Coronary artery (tissue), 2 donors: Measurements from ENCODE around the gene SH3BGRL2.

ENCODE experiments used
- DNase-seq: peaks from one replicate; pipeline ENCODE4 v3.0.0-alpha.2; 2017; ENCODE audit warnings: low spot score
- H3K27ac ChIP-seq, 2 donors: fragments of 200-600 bp; sonication (generic); one replicate each; pipeline ENCODE4 v1.5.1; 2016 to 2019
- H3K4me3 ChIP-seq: fragments of 200-600 bp; sonication (generic); 2 replicates; pipeline ENCODE4 v1.5.1; 2016; ENCODE audit warnings: mild to moderate bottlenecking, moderate library complexity
- TF ChIP-seq, protein P1 (sequence below): fragments of 200-600 bp; sonication (generic); IDR thresholded peaks from one replicate; pipeline ENCODE4 v1.5.1; 2019; ENCODE audit warnings: antibody characterized with exemption

Gene SH3BGRL2

DNA sequence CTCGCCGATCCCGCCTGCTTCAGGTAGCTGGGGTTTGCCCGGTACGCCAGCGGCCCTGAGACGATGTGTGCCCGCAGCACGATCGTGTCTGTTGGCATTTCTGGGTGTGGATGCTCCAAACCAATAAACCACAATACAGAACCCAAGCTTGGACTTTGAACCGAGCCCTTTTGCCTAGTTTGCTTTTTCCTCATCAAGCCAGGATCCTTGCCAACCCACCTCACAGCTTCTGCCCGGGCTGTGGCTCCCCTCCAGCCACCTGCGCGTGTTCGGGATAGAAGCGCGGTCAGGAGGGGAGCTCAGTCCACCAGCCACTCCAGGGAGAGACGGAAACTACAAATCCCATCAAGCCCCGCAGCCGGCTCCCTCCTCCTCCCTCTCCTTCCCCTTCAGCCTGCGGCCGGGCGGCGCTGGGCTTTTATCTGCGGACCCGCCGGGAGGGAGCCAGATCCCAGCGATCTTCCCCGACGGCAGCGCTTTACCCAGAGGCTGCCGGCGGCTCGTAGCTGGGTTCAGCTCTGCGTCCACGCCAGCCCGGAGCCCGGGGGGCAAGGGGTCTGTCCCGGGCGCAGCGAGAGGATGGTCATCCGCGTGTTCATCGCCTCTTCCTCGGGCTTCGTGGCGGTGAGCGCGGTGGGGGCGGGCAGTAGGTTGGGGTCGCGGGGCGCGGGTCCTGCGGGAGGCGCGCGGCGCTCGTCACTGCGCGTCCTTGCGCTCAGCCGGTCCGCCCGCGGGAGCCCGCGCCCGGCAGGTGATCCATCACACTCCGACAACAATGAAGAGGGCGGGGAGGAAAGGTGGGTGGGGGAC is at the start of gene SH3BGRL2:
TSS of gene SH3BGRL2 (plus strand) at position 447 of the 810 bp plus-strand sequence. CDS start at position 580, 133 bp downstream.
- peak within 1 kb of the TSS; percentile 94 for H3K4me3 ChIP-seq
- peak; percentile 77 for DNase-seq
- H3K27ac ChIP-seq: peak within 1 kb of the TSS; percentile 3 to 59
- TF ChIP-seq, protein P1, sequence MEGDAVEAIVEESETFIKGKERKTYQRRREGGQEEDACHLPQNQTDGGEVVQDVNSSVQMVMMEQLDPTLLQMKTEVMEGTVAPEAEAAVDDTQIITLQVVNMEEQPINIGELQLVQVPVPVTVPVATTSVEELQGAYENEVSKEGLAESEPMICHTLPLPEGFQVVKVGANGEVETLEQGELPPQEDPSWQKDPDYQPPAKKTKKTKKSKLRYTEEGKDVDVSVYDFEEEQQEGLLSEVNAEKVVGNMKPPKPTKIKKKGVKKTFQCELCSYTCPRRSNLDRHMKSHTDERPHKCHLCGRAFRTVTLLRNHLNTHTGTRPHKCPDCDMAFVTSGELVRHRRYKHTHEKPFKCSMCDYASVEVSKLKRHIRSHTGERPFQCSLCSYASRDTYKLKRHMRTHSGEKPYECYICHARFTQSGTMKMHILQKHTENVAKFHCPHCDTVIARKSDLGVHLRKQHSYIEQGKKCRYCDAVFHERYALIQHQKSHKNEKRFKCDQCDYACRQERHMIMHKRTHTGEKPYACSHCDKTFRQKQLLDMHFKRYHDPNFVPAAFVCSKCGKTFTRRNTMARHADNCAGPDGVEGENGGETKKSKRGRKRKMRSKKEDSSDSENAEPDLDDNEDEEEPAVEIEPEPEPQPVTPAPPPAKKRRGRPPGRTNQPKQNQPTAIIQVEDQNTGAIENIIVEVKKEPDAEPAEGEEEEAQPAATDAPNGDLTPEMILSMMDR: no peak

DNA sequence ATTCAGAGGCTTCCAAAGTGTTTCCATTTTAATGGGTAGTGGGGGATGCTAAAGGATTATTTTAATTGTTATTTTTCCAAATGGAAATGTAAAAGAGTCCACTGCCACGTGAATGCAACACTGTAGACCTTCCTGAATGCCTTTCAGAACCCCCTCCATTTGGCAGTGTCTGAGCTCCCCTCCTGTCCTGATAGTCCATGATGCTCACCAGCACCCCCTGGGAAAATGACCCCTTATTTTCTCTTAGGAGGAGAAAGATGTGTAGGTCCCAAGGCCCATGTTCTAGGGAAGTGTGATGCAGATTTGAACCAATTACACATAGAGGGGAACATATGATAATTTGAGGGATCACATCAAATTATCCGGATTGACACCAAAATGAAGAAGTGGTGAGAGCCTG is 46.8 kb upstream of the SH3BGRL2 start:
- no peak for DNase-seq
- Histone ChIP-seq H3K4me3 (no peak overlapping the region), H3K27ac (no peak overlapping the region)
- TF ChIP-seq, protein P1: no peak

- no peak for DNase-seq
- Histone ChIP-seq H3K4me3 (no peak overlapping the region), H3K27ac (no peak overlapping the region)
- TF ChIP-seq, protein P1: no peak
Measured at GRCh38 chr6:79586548-79586947, 44.6 kb upstream of the SH3BGRL2 start.

- Histone ChIP-seq H3K4me3 (no peak overlapping the region), H3K27ac (no peak overlapping the region)
- TF ChIP-seq, protein P1: no peak
- no peak for DNase-seq
Measured at GRCh38 chr6:79589701-79590100, 41.4 kb upstream of the SH3BGRL2 start.

DNA sequence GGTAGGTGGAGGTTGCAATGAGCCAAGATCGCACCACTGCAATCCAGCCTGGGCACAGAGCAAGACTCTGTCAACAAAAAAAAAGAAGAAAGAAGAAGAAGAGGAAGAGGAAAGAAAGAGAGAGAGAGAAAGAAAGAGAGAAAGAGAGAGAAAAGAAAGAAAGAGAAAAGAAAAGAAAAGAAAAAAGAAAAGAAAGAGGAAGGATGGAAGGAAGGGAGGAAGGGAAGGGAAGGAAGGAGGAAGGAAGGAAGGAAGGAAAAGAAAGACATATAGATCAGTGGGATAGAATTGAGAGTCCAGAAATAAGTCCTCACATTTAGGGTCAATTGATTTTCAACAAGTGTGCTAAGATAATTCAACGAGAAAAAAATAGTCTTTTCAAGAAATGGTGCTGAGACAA is 34.0 kb upstream of the SH3BGRL2 start:
- Histone ChIP-seq H3K4me3 (no peak overlapping the region), H3K27ac (no peak overlapping the region)
- DNase-seq: no peak
- TF ChIP-seq, protein P1: no peak

DNA sequence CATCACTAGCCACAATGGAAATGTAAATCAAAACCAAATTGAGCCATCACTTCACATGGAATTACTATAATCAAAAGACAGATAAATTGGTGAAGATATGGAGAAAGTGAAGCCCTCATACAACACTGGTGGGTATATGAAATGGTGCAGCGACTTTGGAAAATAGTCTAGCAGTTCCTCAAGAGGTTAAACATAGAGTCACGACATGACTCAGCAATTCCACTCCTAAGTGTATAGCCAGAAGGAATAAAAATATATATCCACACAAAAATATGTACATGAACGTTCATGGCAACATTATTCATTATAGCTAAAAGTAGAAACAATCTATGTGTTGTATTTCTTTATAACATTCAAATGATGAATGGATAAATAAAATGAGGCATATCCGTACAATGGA is 33.1 kb upstream of the SH3BGRL2 start:
- TF ChIP-seq, protein P1: no peak
- H3K27ac ChIP-seq: no peak overlapping the region
- no peak overlapping the region for H3K4me3 ChIP-seq

GRCh38 chr6:79599725-79600259 is 31.3 kb upstream of the SH3BGRL2 start:
- TF ChIP-seq, protein P1: no peak
- no peak for DNase-seq
- H3K4me3 ChIP-seq: no peak overlapping the region
- no peak overlapping the region for H3K27ac ChIP-seq

More for the DNA sequence above, 33.1 kb upstream of the SH3BGRL2 start:
- no peak for DNase-seq
